ENCODE measurements around the gene ABLIM1. TPM values are rescaled to one million over a fixed set of nuclear protein-coding genes. Genes with fewer than 3 reads are reported as not detected.

Gene ABLIM1
- total and polyA plus RNA-seq, 10 of the 15 experiments (the other 5 are each of a cell fraction or from before 2014, with no cell fraction given): 14.2 to 50.5 (median 28.1) TPM

- CTCF ChIA-PET: interaction anchor here (0.6 to 4.5 kb wide), 14 partner anchors 9 to 750 kb away, joined by 3 to 98 read pairs (median 14); no protein-coding TSS in a partner anchor
- H3K4me3 ChIP-seq: no peak overlapping the region
- peaks cover 0 to under 1% of the 10 kb centered on the region in 2 experiments; a peak in 1 of 4 replicates for H3K36me3 ChIP-seq (ENCODE audit: control insufficient read depth in 2 of 2, insufficient read depth in 2 of 2, low read length in 1 of 2)
- no peaks in the 10 kb centered on the region for H3K79me2 ChIP-seq (ENCODE audit: control insufficient read depth, insufficient read depth, low read length)
- no peaks in the 10 kb centered on the region for H3K9me3 ChIP-seq (replicated peaks; ENCODE audit: control insufficient read depth, insufficient read depth, low read length)
- FAIRE-seq: no peak
- H3K4me2 ChIP-seq (ENCODE audit: control insufficient read depth, insufficient read depth): no peak overlapping the region
- no peaks in the 10 kb centered on the region for H3K27me3 ChIP-seq (replicated peaks in 1 of 2; ENCODE audit: control insufficient read depth in 2 of 2, insufficient read depth in 2 of 2, low read length in 1 of 2)
- no peak for DNase-seq (ENCODE audit: low read depth, low spot score)
- no peak for ATAC-seq
- no peak overlapping the region for H2AFZ ChIP-seq (ENCODE audit: control insufficient read depth, low read depth, low read length)
- SMC1A ChIA-PET (ENCODE audit: uncharacterized antibody, unreplicated experiment): interaction anchor here (2.1 to 5.4 kb wide), 4 partner anchors 14 to 169 kb away, joined by 5 to 54 read pairs (median 20); no protein-coding TSS in a partner anchor
- no peak overlapping the region for H3K9ac ChIP-seq (ENCODE audit: control insufficient read depth, insufficient read depth, low read length)
- H3K27ac ChIP-seq (ENCODE audit: control insufficient read depth, insufficient read depth): no peak overlapping the region
- POLR2A ChIA-PET: no interaction called here
- H4K20me1 ChIP-seq (ENCODE audit: control insufficient read depth, insufficient read depth): no peaks in the 10 kb centered on the region
- no peak for TF ChIP-seq ETV6 (conservative IDR thresholded peaks at IDR 0.05 in 1 of 2, IDR thresholded peaks at IDR 0.05 in 1 of 2; ENCODE audit: borderline replicate concordance in 1 of 2, low read depth in 1 of 2)
- TF ChIP-seq NRF1 (conservative IDR thresholded peaks at IDR 0.05; ENCODE audit: low read depth, low read length): no peak
- no peak for TF ChIP-seq TBL1XR1 (IDR thresholded peaks at IDR 0.05; ENCODE audit: low read depth, low read length)
- TF ChIP-seq IKZF1 (conservative IDR thresholded peaks at IDR 0.05): no peak
- no peak for TF ChIP-seq SUPT20H (IDR thresholded peaks at IDR 0.05; ENCODE audit: borderline replicate concordance, control insufficient read depth, low read depth, low read length)
- no peak for TF ChIP-seq PRDM15 (CRISPR knock-in tag; IDR thresholded peaks at IDR 0.05)
- no peak for TF ChIP-seq ATF2 (IDR thresholded peaks at IDR 0.05; ENCODE audit: low read length)
- TF ChIP-seq CBFB (IDR thresholded peaks at IDR 0.05; ENCODE audit: low read depth): no peak
- TF ChIP-seq SUZ12 (IDR thresholded peaks at IDR 0.05; ENCODE audit: unreplicated experiment): no peak
- RAD21 ChIA-PET (ENCODE audit: unreplicated experiment): interaction anchor here (1.3 to 2.9 kb wide), 2 partner anchors 74 to 222 kb away, joined by 3 to 56 read pairs; no protein-coding TSS in a partner anchor
- no TSS peak for BruUV-seq (replicated peaks)
- intact Hi-C loops (cut with micrococcal nuclease; ENCODE audit: unreplicated experiment): no loop called here
- in situ Hi-C loops (cut with MboI): loop anchor here (5.0 to 10.0 kb wide), 3 partner anchors 224 to 652 kb away; no protein-coding TSS in a partner anchor
- H3K4me1 ChIP-seq (ENCODE audit: control insufficient read depth, insufficient read depth, low read length): 0 out of 2 replicates have a peak, but pooled peaks cover 3% of the 10 kb centered on the region
- WGBS (ENCODE audit: insufficient coverage, insufficient replicate concordance, low lambda C conversion rate, missing lambda C conversion rate): 84% methylated on average over 4 of the region's 4 CpGs
Measured at GRCh38 chr10:114472877-114473253, 185.2 kb downstream of the ABLIM1 start.
